K562 (cell line): ENCODE measurements around the gene PDZD2. TPM values are rescaled to one million over a fixed set of nuclear protein-coding genes. Genes with fewer than 3 reads are reported as not detected.
A peak's percentile ranks its signal among the peaks of the same experiment; 100 is the strongest.

Experiments
- ATAC-seq: fragments of 200-7000 bp; cut with Tn5 transposase; 3 replicates; pipeline ENCODE4 v1.9.1; 2020; ENCODE audit warnings: moderate library complexity
- BruUV-seq: library from RNA; stranded (reverse); fragments of 400-500 nt; replicated peaks from 2 replicates; lab custom pipeline; 2021; lab: Mats Ljungman, UMichigan
- CTCF ChIA-PET: fragments of 300-600 bp; formaldehyde crosslinking; extraction: SDS; loops from one replicate; lab custom pipeline; 2021; ENCODE audit warnings: low intra/inter-chr PET ratio; lab: Yijun Ruan, JAX
- POLR2A ChIA-PET: fragments of 300-600, 350-650 bp; sonication (Branson Sonifier 250); formaldehyde crosslinking; extraction: SDS; loops from one replicate; lab custom pipeline; 2021; ENCODE audit warnings: antibody characterized with exemption, inconsistent platforms; lab: Yijun Ruan, JAX
- DNase-seq, 4 experiments: peaks; one replicate each; pipeline versions ENCODE4 v3.0.0 to v3.0.0-alpha.2; 2011 to 2018; ENCODE audit warnings: low spot score in 3 of 4, mixed read lengths in 3 of 4; ENCODE audit errors: extremely low read depth in 1 of 4
- FAIRE-seq: peaks from 2 replicates; lab custom pipeline; 2011; peaks lifted over from hg19 to GRCh38; lab: Jason Lieb, UNC
- H2AFZ ChIP-seq: 2 replicates; pipeline ENCODE4 v1.6.0; 2011; ENCODE audit warnings: low read depth, low read length, control low read depth, inconsistent platforms
- H3K27ac ChIP-seq: fragments of 200-600 bp; 3 replicates; pipeline ENCODE4 v1.8.0; 2011; ENCODE audit warnings: low read depth, mild to moderate bottlenecking, control low read depth, inconsistent platforms, low read length, moderate library complexity, mixed read lengths; ENCODE audit errors: extremely low read depth
- H3K27me3 ChIP-seq, 2 experiments: fragments of 300-600 bp in 1 of 2; 2 replicates in 1 of 2; 3 replicates in 1 of 2; pipeline versions ENCODE4 v1.6.0 to v1.8.0; 2011; ENCODE audit warnings: inconsistent platforms in 2 of 2, low read length in 2 of 2, mild to moderate bottlenecking in 1 of 2, mixed read lengths in 1 of 2, moderate library complexity in 1 of 2; ENCODE audit not compliant: control insufficient read depth in 2 of 2, insufficient read depth in 2 of 2
- H3K36me3 ChIP-seq: fragments of 300-600 bp; 3 replicates; pipeline ENCODE4 v1.8.0; 2011; ENCODE audit warnings: mild to moderate bottlenecking, low read length, inconsistent platforms; ENCODE audit not compliant: control insufficient read depth, insufficient read depth
- H3K4me1 ChIP-seq, 2 experiments: fragments of 200-600 bp in 1 of 2; replicated peaks in 1 of 2; 2 replicates in 1 of 2; 3 replicates in 1 of 2; pipeline versions ENCODE4 v1.5.1 to v1.8.0; 2011; ENCODE audit warnings: inconsistent platforms in 2 of 2, low read length in 2 of 2, mild to moderate bottlenecking in 1 of 2, mixed read lengths in 1 of 2, moderate library complexity in 1 of 2; ENCODE audit not compliant: control insufficient read depth in 2 of 2, insufficient read depth in 2 of 2
- H3K4me2 ChIP-seq: 2 replicates; pipeline ENCODE4 v1.6.1; 2011; ENCODE audit warnings: low read length, control low read depth, inconsistent platforms, mixed read lengths; ENCODE audit not compliant: insufficient read depth
- H3K4me3 ChIP-seq: fragments of 200-600 bp; sonication (generic), shearing (Covaris generic); 2 replicates; pipeline ENCODE4 v1.5.1; 2016; ENCODE audit warnings: control low read depth, inconsistent platforms
- H3K79me2 ChIP-seq: fragments of 200-600 bp; 3 replicates; pipeline ENCODE4 v1.8.0; 2011; ENCODE audit warnings: low read length, inconsistent platforms; ENCODE audit not compliant: control insufficient read depth, insufficient read depth
- H3K9ac ChIP-seq, 2 experiments: 2 replicates each; pipeline versions ENCODE4 v1.6.0 to v1.6.1; 2011; ENCODE audit warnings: low read depth in 2 of 2, low read length in 2 of 2, control low read depth in 1 of 2, inconsistent platforms in 1 of 2, mild to moderate bottlenecking in 1 of 2, mixed read lengths in 1 of 2; ENCODE audit not compliant: insufficient read depth in 1 of 2
- H3K9me1 ChIP-seq: one replicate; pipeline ENCODE4 v1.6.0; 2011; ENCODE audit warnings: inconsistent platforms, mild to moderate bottlenecking, low read length, moderate library complexity; ENCODE audit not compliant: control insufficient read depth, insufficient read depth
- H3K9me3 ChIP-seq: replicated peaks from 2 replicates; pipeline ENCODE4 v1.5.1; 2011; ENCODE audit warnings: low read depth, low read length, inconsistent platforms; ENCODE audit not compliant: control insufficient read depth, insufficient read depth
- H4K20me1 ChIP-seq: replicated peaks from 2 replicates; pipeline ENCODE4 v1.6.1; 2011; ENCODE audit warnings: low read length, inconsistent platforms, mixed read lengths; ENCODE audit not compliant: control insufficient read depth, insufficient read depth
- CBX5 ChIP-seq: IDR thresholded peaks from 2 replicates; pipeline ENCODE4 v1.6.1; 2014; ENCODE audit warnings: low read depth, borderline replicate concordance
- CTBP1 ChIP-seq: fragments of 450-650 bp; IDR thresholded peaks from 2 replicates; pipeline ENCODE4 v1.6.1; 2016; ENCODE audit warnings: borderline replicate concordance
- MTA3 ChIP-seq: fragments of 450-650 bp; formaldehyde crosslinking; IDR thresholded peaks from 2 replicates; pipeline ENCODE4 v1.6.1; 2017; ENCODE audit warnings: mild to moderate bottlenecking, borderline replicate concordance
- NR2C1 ChIP-seq, 2 experiments: fragments of 450-650 bp; IDR thresholded peaks; 2 replicates each; pipeline ENCODE4 v1.6.1; 2017; ENCODE audit warnings: mild to moderate bottlenecking in 2 of 2, antibody characterized with exemption in 1 of 2, inconsistent platforms in 1 of 2, missing compliant biosample characterization in 1 of 2, missing genetic modification characterization in 1 of 2
- POLR2G ChIP-seq: fragments of 200-400 bp; formaldehyde crosslinking; IDR thresholded peaks from 2 replicates; pipeline ENCODE4 v1.6.1; 2017; ENCODE audit warnings: low read depth, mild to moderate bottlenecking, antibody characterized with exemption, low read length, moderate library complexity
- WGBS: fragments of 100-300 bp; shearing (Covaris generic); methylation state at CpG from one replicate; pipeline ENCODE4 v1.1.6; 2016; ENCODE audit warnings: low coverage, mixed read lengths; ENCODE audit not compliant: insufficient coverage; ENCODE audit errors: missing lambda C conversion rate; 5-methylcytosine and 5-hydroxymethylcytosine counted together
- in situ Hi-C: fragments of 300-500 bp; cut with MboI; formaldehyde crosslinking; loops from 4 replicates; pipeline ENCODE4 v1.15.0; 2018; ENCODE audit warnings: inconsistent platforms, mixed read lengths
- intact Hi-C: fragments of 100-400 bp; cut with micrococcal nuclease; formaldehyde crosslinking; loops from 2 replicates; pipeline ENCODE4 v1.14.2; 2022
- polyA plus RNA-seq, 8 experiments: library from polyadenylated mRNA; depleted of rRNA in 4 of 8; stranded (reverse) in 5 of 8; unstranded in 3 of 8; fragments of >200 nt; fragmentation: Nextera tagmentation in 2 of 8; fragmentation: Illumina TruSeq in 1 of 8; extraction: Ambion mirVana in 2 of 8; extraction: Trizol in 1 of 8; gene quantifications; 2 replicates each; pipeline versions ENCODE4 v1.2.1 to v1.2.3, GENCODE V29; 2011 to 2014; ENCODE audit warnings: inconsistent platforms in 1 of 8, missing spikeins in 1 of 8
- total RNA-seq, 7 experiments: library from RNA; depleted of rRNA in 6 of 7; stranded (reverse); fragments of >200 nt in 6 of 7; fragmentation: Illumina TruSeq in 2 of 7; extraction: Trizol in 2 of 7; gene quantifications; 2 replicates each; pipeline versions ENCODE4 v1.2.1 to v1.2.3, GENCODE V29; 2011 to 2021; ENCODE audit warnings: low replicate concordance in 1 of 7

The PDZD2 gene
- total and polyA plus RNA-seq, 9 of the 15 experiments (the other 6 are each of a cell fraction or from before 2014, with no cell fraction given): 0.02 to 0.08 (median 0.04) TPM; not detected in 6

GRCh38 chr5:32087086-32088082, 448.5 kb downstream of the PDZD2 start:
- BruUV-seq: no TSS peak
- intact Hi-C loops: loop anchor here (10.0 kb wide), 1 partner anchor 423 kb away; no protein-coding TSS in a partner anchor
- DNase-seq (no peak), FAIRE-seq (no peak), ATAC-seq (no peak)
- no peak overlapping the region for H3K4me2 ChIP-seq
- peak overlapping the region in 1 of 2 experiments; percentile 50; a peak in 1 of 4 replicates for H3K9ac ChIP-seq
- H3K9me1 ChIP-seq: no peaks in the 10 kb centered on the region
- no peaks in the 10 kb centered on the region; the same call in 1 of the 2 replicates for H4K20me1 ChIP-seq
- H3K27me3 ChIP-seq: peaks cover 30 to 50% of the 10 kb centered on the region in 2 experiments
- in situ Hi-C loops: loop anchor here (5.0 kb wide), 1 partner anchor 270 kb away; no protein-coding TSS in a partner anchor
- peaks cover 0 to 18% of the 10 kb centered on the region in 2 experiments; a peak in 1 of 5 replicates for H3K4me1 ChIP-seq
- H2AFZ ChIP-seq: no peak overlapping the region
- no peak overlapping the region for H3K4me3 ChIP-seq
- POLR2A ChIA-PET: interaction anchor here (0.6 to 1.2 kb wide), 2 partner anchors 8 to 507 kb away, joined by 3 to 4 read pairs; no protein-coding TSS in a partner anchor
- CTCF ChIA-PET: no interaction called here
- 11% methylated on average over 18 of the region's 24 CpGs for WGBS
- no peaks in the 10 kb centered on the region for H3K79me2 ChIP-seq
- H3K36me3 ChIP-seq: no peaks in the 10 kb centered on the region
- H3K9me3 ChIP-seq: no peaks in the 10 kb centered on the region
- H3K27ac ChIP-seq: no peak overlapping the region
- TF ChIP-seq MTA3: no peak
- TF ChIP-seq NR2C1 (IDR thresholded peaks at IDR 0.05): no peak
- TF ChIP-seq NR2C1 (tag; IDR thresholded peaks at IDR 0.05): no peak
- no peak for TF ChIP-seq POLR2G
- no peak for TF ChIP-seq CBX5
- no peak for TF ChIP-seq CTBP1
- TF ChIP-seq, all 486 proteins: peak for 0
